Chondrocyte (in vitro differentiated cells): ENCODE results near the gene DENND6A. TPM values are rescaled to one million over a fixed set of nuclear protein-coding genes. Genes with fewer than 3 reads are reported as not detected.

Experiments
- DNase-seq: peaks from one replicate; pipeline ENCODE4 v3.0.0; 2021; ENCODE audit warnings: mixed read lengths, low spot score
- H3K27ac Mint-ChIP-seq: one replicate; pipeline ENCODE4 v1.8.0; 2021; ENCODE audit warnings: mild to moderate bottlenecking, moderate library complexity, mixed read lengths; ENCODE audit not compliant: unreplicated experiment
- H3K27me3 Mint-ChIP-seq: 2 replicates; pipeline ENCODE4 v1.8.0; 2021; ENCODE audit warnings: low read depth, mixed read lengths
- H3K36me3 Mint-ChIP-seq: 2 replicates; pipeline ENCODE4 v1.8.0; 2021; ENCODE audit warnings: low read depth, mixed read lengths
- H3K4me1 Mint-ChIP-seq: 2 replicates; pipeline ENCODE4 v1.8.0; 2021; ENCODE audit warnings: low read depth, mild to moderate bottlenecking, mixed read lengths
- H3K4me3 Mint-ChIP-seq: one replicate; pipeline ENCODE4 v1.8.0; 2021; ENCODE audit warnings: mild to moderate bottlenecking, moderate library complexity, mixed read lengths; ENCODE audit not compliant: unreplicated experiment
- H3K9me3 Mint-ChIP-seq: 2 replicates; pipeline ENCODE4 v1.8.0; 2021; ENCODE audit warnings: low read depth, mixed read lengths
- total RNA-seq: library from RNA; stranded (reverse); gene quantifications from 3 replicates; pipeline ENCODE4 v1.2.1, GENCODE V29; 2021
- TF ChIP-seq, protein P1 (sequence below): fragments of 200-600 bp; sonication (generic); IDR thresholded peaks from 2 replicates; pipeline ENCODE4 v1.5.0; 2021; ENCODE audit warnings: antibody characterized with exemption, mild to moderate bottlenecking, moderate library complexity

The DENND6A gene
- total RNA-seq, 1 donor from 2014 or later = 19.8 TPM

DNA sequence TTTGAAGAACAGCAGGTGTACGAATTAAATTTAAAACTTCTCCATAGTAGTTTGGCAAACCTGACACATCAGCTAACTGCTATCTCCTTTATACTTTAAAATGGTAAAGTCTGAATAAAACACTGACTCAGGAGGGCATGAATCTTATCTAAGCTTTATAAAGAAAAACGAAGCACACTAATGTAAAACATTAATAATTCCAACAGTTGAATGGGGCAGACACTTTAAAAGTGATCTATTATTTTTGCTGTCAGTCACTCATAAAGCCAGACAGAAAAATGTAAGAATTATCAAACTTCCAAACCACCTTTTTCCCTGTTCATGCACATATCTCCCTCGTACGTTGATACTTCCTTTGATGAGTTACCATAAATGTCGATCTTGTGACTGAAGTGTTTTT lies 98.3 kb downstream of the DENND6A start:
- peaks cover 62% of the 10 kb centered on the region for H3K4me1 Mint-ChIP-seq
- TF ChIP-seq, protein P1, sequence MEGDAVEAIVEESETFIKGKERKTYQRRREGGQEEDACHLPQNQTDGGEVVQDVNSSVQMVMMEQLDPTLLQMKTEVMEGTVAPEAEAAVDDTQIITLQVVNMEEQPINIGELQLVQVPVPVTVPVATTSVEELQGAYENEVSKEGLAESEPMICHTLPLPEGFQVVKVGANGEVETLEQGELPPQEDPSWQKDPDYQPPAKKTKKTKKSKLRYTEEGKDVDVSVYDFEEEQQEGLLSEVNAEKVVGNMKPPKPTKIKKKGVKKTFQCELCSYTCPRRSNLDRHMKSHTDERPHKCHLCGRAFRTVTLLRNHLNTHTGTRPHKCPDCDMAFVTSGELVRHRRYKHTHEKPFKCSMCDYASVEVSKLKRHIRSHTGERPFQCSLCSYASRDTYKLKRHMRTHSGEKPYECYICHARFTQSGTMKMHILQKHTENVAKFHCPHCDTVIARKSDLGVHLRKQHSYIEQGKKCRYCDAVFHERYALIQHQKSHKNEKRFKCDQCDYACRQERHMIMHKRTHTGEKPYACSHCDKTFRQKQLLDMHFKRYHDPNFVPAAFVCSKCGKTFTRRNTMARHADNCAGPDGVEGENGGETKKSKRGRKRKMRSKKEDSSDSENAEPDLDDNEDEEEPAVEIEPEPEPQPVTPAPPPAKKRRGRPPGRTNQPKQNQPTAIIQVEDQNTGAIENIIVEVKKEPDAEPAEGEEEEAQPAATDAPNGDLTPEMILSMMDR = no peak
- H3K9me3 Mint-ChIP-seq = no peaks in the 10 kb centered on the region
- peaks cover 7% of the 10 kb centered on the region for H3K36me3 Mint-ChIP-seq
- DNase-seq = no peak
- peak overlapping the region; percentile 100 for H3K27ac Mint-ChIP-seq
- peak overlapping the region; percentile 90 for H3K4me3 Mint-ChIP-seq
- H3K27me3 Mint-ChIP-seq = no peaks in the 10 kb centered on the region

DNA sequence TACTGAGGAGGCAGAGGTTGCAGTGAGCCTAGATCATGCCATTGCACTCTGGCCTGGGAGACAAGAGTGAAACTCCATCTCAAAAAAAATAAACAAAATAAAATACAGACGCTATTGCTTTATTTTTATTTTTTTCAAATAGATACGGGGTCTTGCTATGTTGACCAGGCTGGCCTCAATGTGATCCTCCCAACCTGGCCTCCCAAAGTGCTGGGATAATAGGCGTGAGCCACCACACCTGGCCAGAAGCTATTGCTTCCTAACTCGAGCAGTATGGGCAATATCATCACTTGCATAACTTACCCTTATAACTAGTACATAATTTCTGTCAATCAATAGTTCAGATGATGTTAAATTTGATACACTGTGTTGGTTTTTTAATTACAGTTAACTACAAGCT lies 98.7 kb downstream of the DENND6A start:
- peaks cover 7% of the 10 kb centered on the region for H3K36me3 Mint-ChIP-seq
- peak overlapping the region; percentile 90 for H3K4me3 Mint-ChIP-seq
- H3K9me3 Mint-ChIP-seq = no peaks in the 10 kb centered on the region
- no peaks in the 10 kb centered on the region for H3K27me3 Mint-ChIP-seq
- no peak for DNase-seq
- TF ChIP-seq, protein P1 = no peak
- H3K27ac Mint-ChIP-seq = peak overlapping the region; percentile 100
- peaks cover 58% of the 10 kb centered on the region for H3K4me1 Mint-ChIP-seq

DNA sequence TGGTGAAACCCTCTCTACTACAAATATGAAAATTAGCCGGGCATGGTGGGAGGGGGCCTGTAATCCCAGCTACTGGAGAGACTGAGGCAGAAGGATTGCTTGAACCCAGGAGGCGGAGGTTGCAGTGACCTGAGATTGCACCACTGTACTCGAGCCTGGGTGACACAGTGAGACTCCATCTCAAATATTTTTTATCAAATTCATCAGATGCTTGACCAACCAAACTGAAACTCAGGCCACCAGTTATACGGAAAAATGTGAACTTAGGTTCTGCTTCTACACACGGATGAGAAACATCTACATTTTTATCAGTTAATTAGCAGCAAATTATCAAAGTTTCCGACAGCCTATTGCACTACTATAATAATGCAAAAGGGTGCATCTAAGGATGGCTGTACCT lies 100.6 kb downstream of the DENND6A start:
- peak overlapping the region; percentile 80 for H3K27ac Mint-ChIP-seq
- TF ChIP-seq, protein P1 = no peak

DNA sequence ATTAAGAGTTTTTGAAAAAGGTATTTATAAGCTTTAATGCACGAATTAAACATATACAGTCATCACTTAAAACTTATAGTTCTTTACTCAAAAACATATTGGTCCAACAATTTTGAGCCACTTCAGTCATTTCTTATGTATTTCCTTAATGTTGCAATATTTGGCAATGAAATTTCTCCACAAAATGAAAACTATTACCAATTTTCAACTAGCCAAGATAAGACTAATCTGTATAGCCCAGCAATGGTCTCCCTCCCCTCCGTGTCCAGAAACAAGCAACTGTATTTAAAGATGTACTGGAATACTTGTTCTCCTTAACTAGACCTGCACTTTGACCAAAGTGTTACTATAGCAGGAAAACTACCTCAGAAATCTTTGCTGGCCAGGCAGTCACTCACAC lies 105.0 kb downstream of the DENND6A start:
- no peak for DNase-seq
- Mint-ChIP-seq H3K4me3 (no peak overlapping the region), H3K27me3 (no peaks in the 10 kb centered on the region), H3K4me1 (peaks cover 69% of the 10 kb centered on the region), H3K36me3 (peaks cover 10% of the 10 kb centered on the region), H3K9me3 (no peaks in the 10 kb centered on the region), H3K27ac (peak overlapping the region; percentile 68)
- TF ChIP-seq, protein P1 = no peak

More for the DNA sequence above, 100.6 kb downstream of the DENND6A start:
- Mint-ChIP-seq H3K27me3 (no peaks in the 10 kb centered on the region), H3K36me3 (peaks cover 7% of the 10 kb centered on the region), H3K4me1 (peaks cover 56% of the 10 kb centered on the region), H3K9me3 (no peaks in the 10 kb centered on the region), H3K4me3 (peak overlapping the region; percentile 90)
- DNase-seq = no peak

DNA sequence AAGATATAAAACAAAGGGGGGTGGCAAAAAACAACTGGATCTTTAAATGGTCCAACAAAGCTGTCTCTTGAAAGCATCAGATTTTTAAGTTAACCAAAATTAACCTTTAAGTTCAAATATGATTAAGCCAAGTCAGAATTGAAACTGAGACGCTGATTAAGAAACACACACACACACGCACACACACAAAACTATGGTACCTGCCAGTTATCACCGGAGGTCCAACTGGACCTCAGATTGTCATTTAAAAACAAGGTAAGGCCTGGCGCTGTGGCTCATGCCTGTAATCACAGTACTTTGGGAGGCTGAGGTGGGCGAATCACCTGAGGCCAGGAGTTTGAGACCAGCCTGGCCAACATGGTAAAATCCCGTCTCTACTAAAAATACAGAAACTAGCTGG lies 106.1 kb downstream of the DENND6A start:
- H3K36me3 Mint-ChIP-seq = peaks cover 13% of the 10 kb centered on the region
- H3K4me1 Mint-ChIP-seq = peaks cover 61% of the 10 kb centered on the region
- peak overlapping the region; percentile 79 for H3K27ac Mint-ChIP-seq
- H3K4me3 Mint-ChIP-seq = no peak overlapping the region
- DNase-seq = no peak
- no peaks in the 10 kb centered on the region for H3K27me3 Mint-ChIP-seq
- TF ChIP-seq, protein P1 = no peak
- H3K9me3 Mint-ChIP-seq = no peaks in the 10 kb centered on the region
